GM12873 (cell line): ENCODE measurements around the gene CLEC4C.

Experiments used
- TF ChIP-seq, protein P1 (sequence below): IDR thresholded peaks from 2 replicates; pipeline ENCODE4 v1.5.1; 2012; ENCODE audit warnings: low read depth, mild to moderate bottlenecking, moderate library complexity, low read length, control low read depth; ENCODE audit not compliant: insufficient read depth; ENCODE audit errors: missing control alignments

Gene CLEC4C

DNA sequence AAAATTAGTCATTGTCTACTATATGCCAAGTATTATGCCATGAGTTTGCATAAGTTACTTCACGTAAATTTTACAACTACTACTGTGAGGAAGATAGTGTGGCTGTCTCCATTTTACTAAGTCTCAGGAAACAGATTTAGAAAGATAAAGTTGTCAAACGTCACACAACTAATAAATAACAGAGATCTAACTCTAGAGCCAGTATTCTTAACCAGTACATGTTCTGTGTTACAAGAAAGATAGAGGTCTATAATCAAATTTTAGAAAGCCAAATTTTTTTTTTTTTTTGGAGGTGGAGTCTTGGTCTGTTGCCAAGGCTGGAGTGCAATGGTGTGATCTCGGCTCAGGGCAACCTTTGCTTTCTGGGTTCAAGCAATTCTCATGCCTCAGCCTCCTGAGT is 14.2 kb downstream of the CLEC4C start:
- TF ChIP-seq, protein P1, sequence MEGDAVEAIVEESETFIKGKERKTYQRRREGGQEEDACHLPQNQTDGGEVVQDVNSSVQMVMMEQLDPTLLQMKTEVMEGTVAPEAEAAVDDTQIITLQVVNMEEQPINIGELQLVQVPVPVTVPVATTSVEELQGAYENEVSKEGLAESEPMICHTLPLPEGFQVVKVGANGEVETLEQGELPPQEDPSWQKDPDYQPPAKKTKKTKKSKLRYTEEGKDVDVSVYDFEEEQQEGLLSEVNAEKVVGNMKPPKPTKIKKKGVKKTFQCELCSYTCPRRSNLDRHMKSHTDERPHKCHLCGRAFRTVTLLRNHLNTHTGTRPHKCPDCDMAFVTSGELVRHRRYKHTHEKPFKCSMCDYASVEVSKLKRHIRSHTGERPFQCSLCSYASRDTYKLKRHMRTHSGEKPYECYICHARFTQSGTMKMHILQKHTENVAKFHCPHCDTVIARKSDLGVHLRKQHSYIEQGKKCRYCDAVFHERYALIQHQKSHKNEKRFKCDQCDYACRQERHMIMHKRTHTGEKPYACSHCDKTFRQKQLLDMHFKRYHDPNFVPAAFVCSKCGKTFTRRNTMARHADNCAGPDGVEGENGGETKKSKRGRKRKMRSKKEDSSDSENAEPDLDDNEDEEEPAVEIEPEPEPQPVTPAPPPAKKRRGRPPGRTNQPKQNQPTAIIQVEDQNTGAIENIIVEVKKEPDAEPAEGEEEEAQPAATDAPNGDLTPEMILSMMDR, result no peak

DNA sequence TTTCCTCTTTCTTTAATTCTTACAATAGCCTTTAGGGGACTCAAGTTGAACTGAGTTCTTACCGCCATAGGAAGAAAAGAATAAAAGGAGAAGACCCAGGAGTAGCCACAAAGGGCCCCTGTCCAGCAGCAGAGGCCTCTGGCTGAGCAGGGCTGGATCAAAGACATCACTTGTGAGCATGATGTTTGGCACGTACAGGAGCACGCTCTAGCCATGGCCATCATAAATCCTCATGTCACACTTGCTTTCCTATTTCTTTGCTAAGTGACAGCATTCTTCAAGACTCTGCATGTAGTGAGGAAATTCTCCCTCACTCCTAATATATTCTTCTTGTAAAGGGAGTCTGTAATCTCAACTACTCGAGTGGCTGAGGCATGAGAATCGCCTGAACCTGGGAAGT is 15.7 kb downstream of the CLEC4C start:
- TF ChIP-seq, protein P1, result no peak

- TF ChIP-seq, protein P1, result no peak
Observed at GRCh38 chr12:7729746-7730145, 17.4 kb downstream of the CLEC4C start.

- TF ChIP-seq, protein P1, result no peak
Observed at GRCh38 chr12:7723926-7724325, 23.2 kb downstream of the CLEC4C start.

GRCh38 chr12:7719946-7720730 is 27.0 kb downstream of the CLEC4C start:
- TF ChIP-seq, protein P1, result no peak

DNA sequence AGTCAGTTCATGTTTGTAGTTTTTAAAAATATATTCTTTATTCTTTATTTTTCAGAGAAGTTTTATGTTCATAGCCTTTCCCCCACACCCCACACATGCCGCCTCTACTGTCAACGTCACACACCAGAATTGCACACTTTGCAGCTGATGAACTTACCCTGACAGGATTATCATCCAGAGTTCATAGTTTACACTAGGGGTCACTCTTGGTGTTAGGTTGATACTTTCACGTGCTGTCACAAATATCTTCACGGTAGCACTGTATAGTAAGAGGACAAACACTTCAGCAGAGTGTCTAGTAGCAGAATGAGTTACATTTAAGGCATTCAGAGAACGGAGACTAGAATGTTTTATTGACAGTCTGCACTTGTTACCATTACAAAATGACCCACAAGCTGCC is 30.8 kb downstream of the CLEC4C start:
- TF ChIP-seq, protein P1, result peak; percentile 34

GRCh38 chr12:7712841-7713442 is 34.2 kb downstream of the CLEC4C start:
- TF ChIP-seq, protein P1, result no peak
